ENCODE measurements around the gene OR13C2.
"Not testable (repeated sequence)": the region's sequence is repeated elsewhere in the genome, so short reads cannot be mapped to it uniquely, and the experiment has no call there.

The OR13C2 gene

GRCh38 chr9:104605527-104605926 lies at the start of gene OR13C2:
Gene OR13C2, minus strand, starts transcription at chr9:104605627. Its CDS starts 0 bp downstream, at chr9:104605627.
- DNase-seq: not testable (repeated sequence)

DNA sequence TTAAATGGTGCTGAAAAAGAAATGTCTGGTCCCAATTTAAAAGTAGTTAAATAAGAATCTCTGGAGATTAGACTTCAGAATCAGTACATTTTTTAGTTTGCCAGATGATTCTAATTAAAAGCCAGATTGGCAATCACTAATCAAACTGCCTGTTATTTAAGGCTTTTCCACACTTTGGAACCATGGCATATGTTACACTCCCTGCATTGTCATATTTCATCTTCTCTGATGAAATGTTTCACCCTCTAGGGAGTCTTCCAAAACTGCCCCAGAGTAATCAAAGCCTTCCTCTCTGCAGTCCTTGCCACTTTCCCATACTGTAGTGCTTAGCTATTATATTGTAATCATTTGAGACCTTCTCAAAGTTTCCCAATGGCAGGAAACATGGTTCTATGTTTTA lies 30.0 kb upstream of the OR13C2 start:
- peak; percentile 18 for DNase-seq

DNA sequence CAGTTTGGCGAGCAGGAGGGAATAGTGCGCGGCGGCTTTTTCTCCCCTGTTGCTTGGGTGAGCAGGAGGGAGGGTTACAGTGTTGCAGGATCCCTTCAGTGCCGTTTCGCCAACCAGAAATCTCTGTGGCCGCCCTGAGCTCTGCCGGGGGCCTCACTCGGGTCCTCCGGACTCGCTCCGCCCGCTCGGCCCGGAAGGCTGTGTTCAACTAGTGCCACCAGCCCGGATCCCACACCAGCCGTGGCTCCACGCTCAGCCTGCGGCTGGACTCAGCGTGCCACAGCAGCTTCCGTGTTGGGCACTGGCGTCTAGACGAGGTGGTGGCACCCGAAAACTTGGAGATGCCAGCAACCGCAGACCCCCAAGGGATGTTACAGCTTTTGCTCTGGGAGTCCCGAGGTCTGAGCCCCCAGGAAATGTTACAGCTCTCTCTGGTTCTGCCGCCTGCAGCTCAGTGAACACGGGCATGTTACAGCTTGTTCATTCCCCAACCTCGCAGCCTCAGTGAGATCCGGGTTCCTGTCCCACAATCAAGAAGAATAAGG lies 28.6 kb upstream of the OR13C2 start:
- no peak for DNase-seq

DNA sequence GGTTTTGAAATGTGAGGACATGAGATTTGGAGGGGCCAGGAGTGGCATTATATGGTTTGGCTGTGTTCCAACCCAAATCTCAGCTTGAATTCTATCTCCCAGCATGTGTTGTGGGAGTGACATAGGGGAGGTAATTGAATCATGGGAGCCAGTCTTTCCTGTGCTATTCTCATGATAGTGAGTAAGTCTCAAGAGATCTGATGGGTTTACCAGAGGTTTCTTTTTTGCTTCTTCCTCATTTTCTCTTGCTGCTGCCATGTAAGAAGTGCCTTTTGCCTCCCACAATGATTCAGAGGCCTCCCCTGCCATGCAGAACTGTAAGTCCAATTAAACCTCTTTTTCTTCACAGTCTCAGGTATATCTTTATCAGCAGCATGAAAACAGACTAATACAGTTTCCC lies 20.5 kb upstream of the OR13C2 start:
- not testable (repeated sequence) for DNase-seq

GRCh38 chr9:104618104-104618503 lies 12.7 kb upstream of the OR13C2 start, which contains the start of gene OR13C9:
Gene OR13C9, minus strand, starts transcription at chr9:104618204. Its CDS starts 0 bp downstream, at chr9:104618204.
- DNase-seq: no peak

GRCh38 chr9:104617418-104617817 lies 12.0 kb upstream of the OR13C2 start:
- no peak for DNase-seq

- no peak for DNase-seq
Measured at GRCh38 chr9:104611213-104611612, 5.8 kb upstream of the OR13C2 start.

DNA sequence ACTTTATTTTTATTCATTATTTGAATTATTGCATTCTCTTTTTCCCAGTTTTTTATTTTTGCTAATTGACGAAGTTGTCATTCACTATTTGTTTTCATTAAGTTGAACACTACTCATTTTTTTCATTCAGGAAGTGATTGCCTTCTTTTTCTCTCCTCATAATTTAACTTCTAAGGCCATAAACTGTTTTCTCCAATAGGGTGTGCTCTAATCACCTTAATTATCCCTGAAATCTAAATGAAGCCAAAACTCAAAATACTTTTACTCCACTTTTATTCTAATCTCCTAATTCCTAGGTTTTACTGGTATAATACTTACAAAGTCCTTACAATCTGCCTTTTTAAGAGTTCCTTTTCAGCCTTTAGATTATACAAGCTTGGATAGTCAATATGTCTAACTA lies 2.9 kb upstream of the OR13C2 start:
- no peak for DNase-seq

DNA sequence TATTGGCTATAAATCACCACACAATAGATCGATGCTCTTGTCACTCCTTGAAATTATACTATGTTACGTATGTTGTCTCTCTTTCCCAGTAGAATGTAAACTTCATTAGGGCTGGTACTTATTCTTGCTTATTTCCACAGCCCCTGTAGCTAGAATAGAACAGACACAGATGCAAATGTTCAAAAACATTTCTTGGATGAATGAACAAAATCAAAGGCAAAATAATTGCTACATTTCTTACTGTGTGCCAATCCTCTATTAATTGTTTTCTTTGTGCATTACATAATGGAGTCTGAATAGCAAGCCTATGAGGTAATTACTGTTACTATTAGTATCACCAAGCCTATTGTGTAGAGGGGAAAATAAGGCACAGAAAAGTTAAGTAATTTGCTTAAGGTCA lies 725 bp upstream of the OR13C2 start:
- DNase-seq: peak; percentile 93

- no peak for DNase-seq
Measured at GRCh38 chr9:104604801-104605200, 626 bp downstream of the OR13C2 start.

DNA sequence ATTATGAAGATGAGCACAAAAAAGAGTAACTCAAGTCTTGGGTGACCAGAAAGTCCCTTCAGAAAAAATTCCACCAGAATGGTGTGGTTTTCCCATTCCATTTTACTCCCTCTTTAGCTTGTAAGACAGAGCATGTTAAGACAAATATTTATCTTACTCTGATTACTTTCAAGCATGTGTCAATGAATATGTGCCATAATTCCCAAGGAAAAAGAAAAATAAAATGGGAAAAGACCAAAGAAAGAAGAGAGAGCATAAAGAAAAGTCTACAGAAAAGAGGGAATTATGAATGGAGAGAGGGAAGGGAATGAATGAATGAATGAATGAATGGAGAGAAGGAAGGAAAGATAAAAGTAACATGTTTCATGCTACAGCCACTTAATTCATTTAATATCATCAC lies 6.1 kb downstream of the OR13C2 start, which contains the start of gene OR13C5:
TSS of gene OR13C5 (minus strand) at position 101 of the 400 bp plus-strand sequence. CDS start at position 101, 0 bp downstream.
- DNase-seq: not testable (repeated sequence)

DNA sequence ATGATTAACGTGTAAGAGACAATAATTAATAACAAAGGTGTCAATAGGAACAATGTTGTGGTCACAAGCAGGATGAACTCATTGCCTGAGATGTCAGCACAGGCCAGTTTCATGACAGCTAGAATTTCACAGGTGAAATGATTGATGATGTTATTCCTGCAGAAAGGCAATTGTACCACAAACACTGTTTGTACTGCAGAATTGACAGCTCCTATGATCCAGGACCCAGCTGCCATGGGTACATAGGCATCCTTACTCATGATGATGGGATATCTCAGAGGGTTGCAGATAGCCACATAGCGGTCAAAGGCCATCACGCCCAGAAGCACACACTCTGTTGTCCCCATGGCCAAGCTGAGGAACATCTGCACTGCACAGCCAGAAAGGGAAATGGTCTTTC lies 6.7 kb downstream of the OR13C2 start:
- not testable (repeated sequence) for DNase-seq

- no peak for DNase-seq
Measured at GRCh38 chr9:104589626-104590025, 15.8 kb downstream of the OR13C2 start.

GRCh38 chr9:104586496-104587180 lies 18.8 kb downstream of the OR13C2 start:
- peak; percentile 48 for DNase-seq

GRCh38 chr9:104580562-104580961 lies 24.9 kb downstream of the OR13C2 start:
- DNase-seq: no peak

GRCh38 chr9:104577263-104577662 lies 28.2 kb downstream of the OR13C2 start:
- DNase-seq: no peak

DNA sequence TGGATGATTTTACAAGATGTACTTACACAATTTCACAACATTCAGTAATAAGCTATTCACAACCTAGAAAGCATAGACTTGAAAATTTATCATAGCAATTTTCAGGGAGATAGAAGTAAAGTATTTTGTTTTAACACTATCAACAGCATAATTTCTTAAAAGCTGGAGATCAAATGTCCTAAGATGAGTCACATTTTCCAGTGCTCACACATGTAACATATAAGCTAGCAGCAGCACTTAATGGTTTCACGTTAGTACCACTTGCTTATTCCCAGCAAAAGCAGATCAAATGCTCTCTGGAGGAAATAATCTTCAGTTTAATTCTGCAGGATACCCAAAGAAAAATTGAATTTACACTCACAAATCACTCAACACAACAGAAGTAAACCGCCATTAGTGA lies 30.0 kb downstream of the OR13C2 start:
- no peak for DNase-seq

DNA sequence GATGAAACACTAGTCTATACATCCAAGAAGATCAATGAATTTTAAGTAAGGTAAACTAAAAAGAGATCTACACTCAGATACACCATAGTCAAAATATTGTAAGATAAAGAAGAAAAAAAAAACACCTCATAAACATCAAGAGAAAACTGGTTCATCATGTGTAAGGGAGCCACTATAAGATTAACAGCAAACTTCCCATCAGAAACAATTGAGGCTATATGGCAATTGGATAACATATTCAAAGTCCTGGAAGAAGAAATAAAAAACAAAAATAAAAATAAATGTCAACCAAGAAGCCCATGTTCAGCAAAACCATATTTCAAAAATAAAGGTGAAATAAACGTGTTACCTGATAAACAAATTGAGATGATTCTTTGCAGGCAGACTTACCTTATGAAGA lies 32.8 kb downstream of the OR13C2 start:
- DNase-seq: no peak

DNA sequence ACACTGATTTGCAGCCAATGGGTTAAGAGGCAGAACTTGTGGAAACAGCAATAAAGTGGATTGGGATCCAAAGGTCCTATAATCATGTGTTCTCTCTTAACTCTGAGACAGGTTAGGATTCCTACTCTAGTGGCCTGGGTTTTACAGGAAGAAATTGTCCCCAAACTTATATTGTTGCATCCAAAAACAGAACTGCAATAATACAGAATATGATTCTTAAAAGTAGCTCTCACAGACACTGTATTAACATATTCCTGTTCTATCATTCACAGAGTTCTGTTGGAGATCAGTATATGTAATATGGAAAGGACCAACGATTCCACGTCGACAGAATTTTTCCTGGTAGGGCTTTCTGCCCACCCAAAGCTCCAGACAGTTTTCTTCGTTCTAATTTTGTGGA lies 36.6 kb downstream of the OR13C2 start, which contains the start of gene OR13C8:
TSS of gene OR13C8 (plus strand) at position 301 of the 400 bp plus-strand sequence. CDS start at position 301, 0 bp downstream.
- DNase-seq: no peak

DNA sequence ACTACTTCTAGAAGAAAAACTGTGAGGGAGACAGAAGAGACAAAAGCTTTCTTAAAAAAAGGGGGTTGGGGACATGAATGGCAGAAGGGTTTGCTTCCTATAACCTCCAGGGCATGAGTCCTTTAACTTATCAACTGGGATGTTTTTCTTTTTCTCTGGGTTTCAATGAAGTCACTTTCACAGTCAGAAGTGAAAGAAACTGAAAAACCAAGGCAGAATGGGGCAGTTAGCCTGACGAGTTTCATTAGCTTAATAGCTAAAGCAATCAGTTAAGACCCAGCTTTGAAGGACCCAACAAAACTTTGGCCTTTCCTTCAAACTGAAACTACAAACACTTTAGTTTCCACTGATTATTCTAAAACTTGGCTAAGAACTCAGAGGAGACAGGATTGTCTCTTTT lies 41.1 kb downstream of the OR13C2 start:
- no peak for DNase-seq

DNA sequence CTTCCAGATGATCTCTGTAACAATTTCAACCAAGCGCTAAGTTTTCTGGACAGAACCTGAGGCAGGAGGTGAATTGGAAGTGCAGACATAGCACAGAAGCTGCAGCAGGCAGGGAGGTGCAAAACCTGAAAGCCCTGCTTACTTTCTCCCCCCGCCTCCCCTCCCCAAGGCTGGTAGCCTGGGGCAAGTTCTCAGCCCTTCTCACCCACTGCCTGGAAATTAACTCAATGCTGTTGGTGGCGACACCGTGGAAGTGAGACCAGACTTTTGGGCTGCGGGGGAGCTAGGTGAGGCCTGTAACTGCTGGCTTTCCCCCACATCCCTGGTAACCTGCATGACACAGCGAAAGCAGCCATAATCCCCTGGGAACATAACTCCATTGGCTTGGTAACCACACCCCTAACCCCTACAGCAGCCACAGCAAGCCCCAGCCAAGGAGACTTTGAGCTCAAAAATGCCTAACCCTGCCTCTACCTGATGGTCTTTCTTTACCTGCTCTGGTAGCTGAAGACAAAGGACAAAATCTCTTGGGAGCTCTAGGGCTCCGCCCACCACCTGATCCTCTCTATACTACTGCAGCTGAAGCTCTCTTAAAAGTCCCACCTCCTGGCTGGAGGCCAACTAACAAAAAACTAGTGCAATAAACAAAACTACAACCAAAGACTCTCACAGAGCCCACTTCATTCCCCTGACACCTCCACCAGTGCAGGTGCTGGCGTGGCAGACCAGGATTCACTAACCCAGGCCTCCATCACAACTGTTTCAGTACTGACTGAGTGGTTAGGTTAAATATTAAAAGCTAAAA lies 48.4 kb downstream of the OR13C2 start:
- DNase-seq: no peak

- DNase-seq: no peak
Measured at GRCh38 chr9:104555521-104555920, 49.9 kb downstream of the OR13C2 start.
